HUES64 (cell line): ENCODE measurements around the gene TMEM254.
"Not testable (repeated sequence)": the region's sequence is repeated elsewhere in the genome, so short reads cannot be mapped to it uniquely, and the experiment has no call there.

Source experiments
- H3K27ac ChIP-seq: 2 replicates; pipeline ENCODE4 v1.7.0; 2013; ENCODE audit warnings: low read depth, low read length, inconsistent platforms
- H3K27me3 ChIP-seq: 2 replicates; pipeline ENCODE4 v1.6.1; 2013; ENCODE audit warnings: mild to moderate bottlenecking, low read length; ENCODE audit not compliant: insufficient read depth
- H3K36me3 ChIP-seq: 2 replicates; pipeline ENCODE4 v1.6.1; 2013; ENCODE audit warnings: mild to moderate bottlenecking, low read length; ENCODE audit not compliant: insufficient read depth
- H3K4me1 ChIP-seq: 2 replicates; pipeline ENCODE4 v1.6.1; 2013; ENCODE audit warnings: mild to moderate bottlenecking, low read length, moderate library complexity; ENCODE audit not compliant: insufficient read depth
- H3K4me3 ChIP-seq: 2 replicates; pipeline ENCODE4 v1.5.1; 2013; ENCODE audit warnings: mild to moderate bottlenecking, low read length, moderate library complexity
- H3K9ac ChIP-seq: 2 replicates; pipeline ENCODE4 v1.6.1; 2013; ENCODE audit warnings: mild to moderate bottlenecking, low read depth, low read length
- H3K9me3 ChIP-seq: 2 replicates; pipeline ENCODE4 v1.6.1; 2013; ENCODE audit warnings: low read depth, low read length; ENCODE audit not compliant: insufficient read depth
- WGBS: fragments of 150-250, 120-280 bp; methylation state at CpG from one replicate; pipeline ENCODE4 v1.1.7; 2013; ENCODE audit warnings: missing lambda C conversion rate; 5-methylcytosine and 5-hydroxymethylcytosine counted together

The TMEM254 gene

DNA sequence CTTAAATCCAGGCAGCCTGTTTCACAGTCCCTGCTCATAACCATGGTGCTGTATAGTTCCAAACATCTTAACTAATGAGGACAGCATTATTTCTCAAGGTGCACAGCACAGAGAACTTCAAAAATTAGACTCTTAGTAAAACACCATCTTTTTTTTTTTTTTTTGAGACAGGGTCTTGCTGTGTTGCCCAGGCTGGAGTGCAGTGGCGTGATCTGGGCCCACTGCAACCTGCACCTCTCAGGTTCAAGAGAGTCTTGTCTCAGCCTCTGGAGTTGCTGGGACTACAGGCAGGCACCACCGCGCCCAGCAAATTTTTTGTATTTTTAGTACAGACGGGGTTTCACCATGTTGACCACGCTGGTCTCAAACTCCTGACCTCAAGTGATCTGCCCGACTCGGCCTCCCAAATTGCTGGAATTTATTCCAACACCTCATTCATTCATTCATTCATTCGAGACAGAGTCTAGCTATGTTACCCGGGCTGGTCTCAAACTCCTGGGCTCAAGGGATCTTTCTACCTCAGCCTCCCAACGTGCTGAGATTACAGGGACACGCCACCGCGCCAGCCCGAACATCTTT lies 507 bp upstream of the TMEM254 start:
- Histone ChIP-seq H3K27ac (peak overlapping the region; percentile 96), H3K9me3 (no peaks in the 10 kb centered on the region), H3K4me1 (peaks cover 12% of the 10 kb centered on the region; the same call in 1 of the 2 replicates), H3K27me3 (no peaks in the 10 kb centered on the region), H3K9ac (peak overlapping the region; percentile 92), H3K36me3 (no peaks in the 10 kb centered on the region), H3K4me3 (peak overlapping the region; percentile 95)
- 66% methylated on average over 14 of the region's 14 CpGs for WGBS

DNA sequence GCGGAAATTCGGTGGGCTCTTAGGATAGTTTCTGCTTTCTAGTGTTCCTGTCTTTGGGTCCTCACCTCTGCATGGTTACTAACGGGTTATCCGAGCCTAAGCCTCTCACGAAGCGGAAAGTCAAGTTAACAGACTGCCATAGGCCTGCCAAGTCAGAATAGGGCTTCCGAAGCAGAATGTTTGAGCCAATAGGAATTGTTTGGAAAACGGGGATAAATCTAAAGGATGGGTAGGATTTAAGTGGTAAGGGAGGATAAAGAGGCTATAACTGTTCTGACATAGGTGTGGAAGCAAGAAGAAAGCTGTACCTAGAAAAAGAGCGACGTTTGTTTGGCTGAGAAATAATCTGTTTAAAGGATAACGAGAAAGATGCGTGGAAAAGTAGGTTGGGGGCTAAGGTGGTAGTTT lies 851 bp downstream of the TMEM254 start:
- Histone ChIP-seq H3K4me1 (peaks cover 12% of the 10 kb centered on the region; the same call in 1 of the 2 replicates), H3K27ac (no peak overlapping the region; the same call in 1 of the 2 replicates), H3K9me3 (no peaks in the 10 kb centered on the region), H3K9ac (peak overlapping the region; percentile 53), H3K36me3 (no peaks in the 10 kb centered on the region), H3K4me3 (peak overlapping the region; percentile 95), H3K27me3 (no peaks in the 10 kb centered on the region)
- 9% methylated on average over 12 of the region's 12 CpGs for WGBS

DNA sequence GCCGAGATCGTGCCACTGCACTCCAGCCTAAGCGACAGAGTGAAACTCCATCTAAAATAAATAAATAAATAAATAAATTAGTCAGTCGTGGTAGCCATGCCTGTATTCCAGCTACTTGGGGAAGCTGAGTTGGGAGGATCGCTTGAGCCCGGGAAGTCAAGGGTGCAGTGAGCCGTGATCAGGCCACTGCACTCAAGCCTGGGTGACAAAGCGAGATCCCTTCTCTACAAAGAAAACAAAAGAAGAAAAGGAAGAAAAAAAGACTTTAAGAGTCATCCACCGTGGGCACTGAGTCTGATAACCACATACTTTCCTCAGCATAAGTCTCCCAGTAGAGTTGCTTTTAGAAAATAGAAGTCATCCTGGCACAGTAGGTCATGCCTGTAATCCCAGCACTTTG lies 2.6 kb downstream of the TMEM254 start:
- H3K9ac ChIP-seq, result no peak overlapping the region
- no peak overlapping the region for H3K4me3 ChIP-seq
- H3K27ac ChIP-seq, result no peak overlapping the region
- H3K4me1 ChIP-seq, result peaks cover 12% of the 10 kb centered on the region; the same call in 1 of the 2 replicates
- no peaks in the 10 kb centered on the region for H3K27me3 ChIP-seq
- H3K36me3 ChIP-seq, result no peaks in the 10 kb centered on the region
- no peaks in the 10 kb centered on the region for H3K9me3 ChIP-seq
- 93% methylated on average over 6 of the region's 9 CpGs for WGBS

DNA sequence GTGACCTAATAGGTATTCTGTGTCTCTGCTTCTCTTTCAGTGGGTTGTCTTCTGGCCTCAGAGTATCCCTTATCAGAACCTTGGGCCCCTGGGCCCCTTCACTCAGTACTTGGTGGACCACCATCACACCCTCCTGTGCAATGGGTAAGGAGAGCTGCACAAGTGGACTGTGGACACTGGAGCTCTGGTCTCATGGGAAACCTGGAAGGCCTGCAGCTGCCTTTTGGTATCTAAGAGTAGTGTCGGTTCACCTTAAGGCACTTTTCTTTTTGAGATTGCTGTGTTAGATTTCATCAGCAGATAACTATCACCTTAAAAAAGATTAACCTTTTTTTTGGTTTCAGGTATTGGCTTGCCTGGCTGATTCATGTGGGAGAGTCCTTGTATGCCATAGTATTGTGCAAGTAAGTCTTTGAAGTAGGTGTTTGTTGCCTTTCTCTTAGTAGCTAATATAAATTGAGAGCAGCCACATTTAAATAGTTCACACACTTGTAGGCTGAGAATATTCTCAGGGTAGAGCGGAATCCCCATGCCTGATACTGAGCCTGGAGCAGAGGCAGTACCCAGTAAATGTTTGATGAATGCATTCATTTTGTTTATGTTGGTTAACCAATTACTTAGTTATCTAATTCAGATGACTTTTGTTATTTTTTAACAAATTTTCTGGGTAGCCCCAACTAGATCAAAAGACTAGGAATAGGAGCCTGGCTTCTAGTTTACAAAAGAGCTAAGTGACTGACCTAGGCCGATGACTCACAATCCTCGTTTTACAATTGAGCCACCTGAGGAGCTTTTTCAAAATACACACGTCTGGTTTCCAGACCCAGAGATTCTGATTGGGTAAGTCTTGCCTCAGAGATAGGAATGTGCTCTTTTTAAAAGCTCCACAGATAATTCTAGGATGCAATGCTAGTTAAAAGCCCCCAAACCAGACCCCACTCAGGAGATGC lies 3.6 kb downstream of the TMEM254 start:
- Histone ChIP-seq H3K9ac (no peak overlapping the region; the same call in 1 of the 2 replicates), H3K4me3 (no peak overlapping the region), H3K9me3 (no peaks in the 10 kb centered on the region), H3K27ac (peak overlapping the region; percentile 17; the same call in 1 of the 2 replicates), H3K4me1 (peaks cover 12% of the 10 kb centered on the region; the same call in 1 of the 2 replicates), H3K27me3 (no peaks in the 10 kb centered on the region), H3K36me3 (no peaks in the 10 kb centered on the region)
- 70% methylated on average over 4 of the region's 5 CpGs for WGBS

DNA sequence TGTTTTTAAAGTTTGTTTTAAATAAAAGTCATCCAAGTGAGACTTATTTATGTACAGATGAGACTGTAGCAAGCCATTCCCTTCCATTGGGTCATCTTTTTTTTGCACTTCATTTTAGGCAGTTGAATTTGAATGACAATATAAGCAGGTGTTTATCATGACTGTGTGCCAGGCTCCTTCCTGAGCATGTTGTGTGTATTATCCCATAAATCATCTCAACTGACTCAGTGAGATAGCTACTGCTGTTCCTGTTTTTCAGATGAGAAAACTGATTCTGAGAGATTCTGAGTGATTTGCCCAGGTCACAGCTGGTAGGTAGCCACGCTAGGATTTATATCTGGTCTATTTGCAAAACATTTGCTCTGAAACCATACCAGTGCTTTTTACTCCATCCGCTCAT lies 11.7 kb downstream of the TMEM254 start:
- no peak overlapping the region for H3K9ac ChIP-seq
- H3K36me3 ChIP-seq, result 0 out of 2 replicates have a peak, but pooled peaks cover 5% of the 10 kb centered on the region
- WGBS, result 93% methylated on average over 2 of the region's 2 CpGs
- no peak overlapping the region for H3K27ac ChIP-seq
- H3K4me1 ChIP-seq, result no peaks in the 10 kb centered on the region
- H3K27me3 ChIP-seq, result no peaks in the 10 kb centered on the region
- no peaks in the 10 kb centered on the region for H3K9me3 ChIP-seq
- no peak overlapping the region for H3K4me3 ChIP-seq

DNA sequence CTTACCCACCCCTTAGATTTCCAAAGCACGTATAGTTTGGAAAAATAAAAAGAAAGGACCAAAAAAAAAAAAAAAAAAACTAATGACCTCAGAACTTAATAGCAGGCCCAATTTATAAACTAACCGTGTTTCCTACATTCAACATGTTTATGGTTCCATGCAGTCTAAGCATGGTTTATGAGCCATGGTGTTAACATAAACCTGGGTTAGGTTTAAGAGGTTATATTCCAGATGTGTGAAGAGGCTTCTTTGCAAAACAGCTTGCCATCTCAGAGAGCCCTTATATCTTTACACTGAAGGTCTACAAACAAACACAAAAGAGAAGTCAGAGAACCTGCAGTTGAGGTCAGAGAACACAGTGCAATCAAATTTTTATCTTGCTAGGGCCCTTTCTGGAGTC lies 15.8 kb downstream of the TMEM254 start:
- Histone ChIP-seq H3K27ac (no peak overlapping the region), H3K27me3 (no peaks in the 10 kb centered on the region), H3K9ac (no peak overlapping the region), H3K9me3 (no peaks in the 10 kb centered on the region), H3K4me3 (no peak overlapping the region), H3K4me1 (no peaks in the 10 kb centered on the region), H3K36me3 (no peaks in the 10 kb centered on the region)
- WGBS, result 86% methylated on average over 1 of the region's 2 CpGs

DNA sequence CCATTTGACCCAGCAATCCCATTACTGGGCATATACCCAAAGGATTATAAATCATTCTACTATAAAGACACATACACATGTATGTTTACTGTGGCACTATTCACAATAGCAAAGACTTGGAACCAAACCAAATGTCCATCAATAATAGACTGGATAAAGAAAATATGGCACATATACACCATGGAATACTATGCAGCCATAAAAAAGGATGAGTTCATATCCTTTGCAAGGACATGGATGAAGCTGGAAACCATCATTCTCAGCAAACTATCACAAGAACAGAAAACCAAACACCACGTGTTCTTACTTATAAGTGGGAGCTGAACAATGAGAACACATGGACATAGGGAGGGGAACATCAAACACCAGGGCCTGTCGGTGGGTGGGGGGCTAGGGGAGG lies 19.8 kb downstream of the TMEM254 start:
- not testable (repeated sequence) for H3K4me1 ChIP-seq, H3K9ac ChIP-seq, H3K9me3 ChIP-seq, H3K27ac ChIP-seq, H3K4me3 ChIP-seq, H3K27me3 ChIP-seq, H3K36me3 ChIP-seq
- WGBS, result 100% methylated on average over 2 of the region's 2 CpGs

DNA sequence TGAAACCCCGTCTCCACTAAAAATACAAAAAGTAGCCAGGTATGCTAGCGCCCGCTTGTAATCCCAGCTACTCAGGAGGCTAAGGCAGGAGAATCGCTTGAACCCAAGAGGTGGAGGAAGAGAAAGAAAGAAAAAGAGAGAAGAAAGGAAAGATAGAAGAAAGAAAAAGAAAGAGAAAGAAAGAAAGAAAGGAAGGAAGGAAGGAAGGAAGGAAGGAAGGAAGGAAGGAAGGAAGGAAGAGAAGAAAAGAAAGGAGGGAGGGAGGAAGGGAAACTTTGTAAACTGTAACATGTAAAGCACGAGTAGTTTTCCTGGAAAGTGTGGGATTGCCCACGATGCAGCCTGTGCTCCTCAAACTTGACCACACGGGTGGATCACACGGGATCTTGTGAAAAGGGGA lies 20.8 kb downstream of the TMEM254 start:
- not testable (repeated sequence) for H3K4me1 ChIP-seq, H3K9ac ChIP-seq, H3K36me3 ChIP-seq, H3K27ac ChIP-seq, H3K9me3 ChIP-seq, H3K4me3 ChIP-seq, H3K27me3 ChIP-seq
- 92% methylated on average over 8 of the region's 8 CpGs for WGBS

DNA sequence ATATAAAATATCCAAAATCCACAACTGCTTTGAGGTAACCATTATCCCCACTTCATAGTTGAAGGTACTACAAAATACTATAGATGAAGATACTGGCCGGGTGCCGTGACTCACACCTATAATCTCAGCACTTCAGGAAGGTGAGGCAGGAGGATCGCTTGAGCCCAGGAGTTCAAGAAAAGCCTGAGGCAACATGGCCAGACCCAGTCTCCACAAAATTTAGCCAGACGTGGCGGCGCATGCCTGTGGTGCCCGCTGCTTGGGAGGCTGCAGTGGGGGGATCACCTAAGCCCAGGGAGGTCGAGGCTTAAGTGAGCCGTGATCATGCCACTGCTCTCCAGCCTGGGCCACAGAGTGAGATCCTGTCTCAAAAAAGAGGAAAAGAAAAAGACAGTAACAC lies 21.7 kb downstream of the TMEM254 start:
- Histone ChIP-seq H3K9me3 (no peaks in the 10 kb centered on the region), H3K27ac (no peak overlapping the region), H3K27me3 (no peaks in the 10 kb centered on the region), H3K4me1 (peaks cover 11% of the 10 kb centered on the region), H3K4me3 (no peak overlapping the region), H3K9ac (no peak overlapping the region), H3K36me3 (no peaks in the 10 kb centered on the region)
- 93% methylated on average over 9 of the region's 9 CpGs for WGBS

DNA sequence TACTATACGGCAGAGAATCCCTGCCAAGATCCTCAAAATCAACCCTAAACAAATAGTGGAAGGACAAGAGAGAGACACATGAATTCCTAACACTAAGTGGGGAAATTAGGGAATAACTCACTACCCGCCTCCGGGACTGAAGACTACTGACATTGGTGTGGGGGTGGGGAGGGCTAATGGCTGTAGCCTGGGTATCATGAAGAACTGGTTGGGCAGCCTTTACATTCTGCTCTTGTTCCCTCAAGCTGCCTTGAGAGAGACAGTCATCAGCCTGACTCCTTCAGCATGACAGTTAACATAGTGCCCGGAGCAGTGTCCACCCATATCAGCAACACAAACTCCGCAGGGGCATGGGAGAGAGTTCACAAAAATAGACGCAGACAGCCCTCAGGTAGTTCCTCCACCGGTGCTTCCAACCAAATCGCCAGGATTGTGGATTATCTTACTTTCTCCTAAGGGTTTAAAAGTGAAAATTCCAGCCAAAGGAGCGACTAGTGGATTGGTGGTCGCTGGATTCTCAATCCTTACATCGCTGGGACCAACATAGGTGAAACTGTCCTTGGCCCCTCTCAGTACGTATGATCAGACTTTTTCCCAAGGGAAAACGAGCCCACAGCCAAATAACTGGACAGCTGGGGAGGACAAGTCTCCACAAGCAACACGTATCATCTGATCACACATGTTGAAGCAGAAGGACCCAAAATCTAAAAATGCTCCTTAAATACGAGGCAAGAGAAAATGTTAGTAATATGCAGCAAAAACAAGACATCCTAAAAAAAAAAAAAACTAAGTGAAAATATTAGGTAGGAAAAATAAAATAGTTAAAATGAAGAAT lies 22.6 kb downstream of the TMEM254 start:
- Histone ChIP-seq H3K4me1 (peaks cover 20% of the 10 kb centered on the region), H3K4me3 (no peak overlapping the region), H3K9me3 (no peaks in the 10 kb centered on the region), H3K27me3 (no peaks in the 10 kb centered on the region), H3K27ac (no peak overlapping the region), H3K9ac (no peak overlapping the region), H3K36me3 (no peaks in the 10 kb centered on the region)
- WGBS, result 92% methylated on average over 13 of the region's 15 CpGs
